DMS79 (cell line): ENCODE measurements around the gene SUPT7L.
"Not testable (repeated sequence)": the region's sequence is repeated elsewhere in the genome, so short reads cannot be mapped to it uniquely, and the experiment has no call there.

Experiments
- DNase-seq: peaks from one replicate; lab custom pipeline; 2025; lab: John Stamatoyannopoulos, UW

Gene SUPT7L

DNA sequence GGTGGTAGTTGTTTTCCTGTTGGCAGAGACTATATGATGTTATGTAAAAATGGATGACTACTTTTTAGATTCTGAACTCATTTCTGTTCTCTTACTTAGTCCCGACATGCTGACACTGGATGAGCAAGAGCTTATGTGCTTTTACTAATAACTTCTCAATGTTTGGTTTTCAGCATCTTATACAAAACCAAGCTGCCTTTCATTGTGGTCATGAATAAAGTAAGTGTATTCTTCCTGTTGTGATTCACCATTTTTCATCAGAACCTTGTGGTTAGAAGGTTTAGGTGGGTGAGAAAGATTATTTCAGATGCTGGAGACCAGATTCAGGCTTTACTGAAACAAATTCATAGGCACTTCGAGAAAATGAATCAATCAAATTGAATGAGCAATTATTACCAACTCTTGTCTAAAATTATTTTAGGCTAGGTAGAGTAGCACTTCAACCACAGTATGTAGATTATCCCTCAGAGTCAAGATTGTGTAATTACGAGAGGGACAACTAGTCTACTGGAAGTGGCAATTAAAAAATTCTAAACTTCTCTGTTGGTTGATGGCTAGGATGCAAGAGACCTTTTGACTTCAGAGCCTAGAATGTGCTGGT lies 25.3 kb downstream of the SUPT7L start:
- DNase-seq, result no peak

DNA sequence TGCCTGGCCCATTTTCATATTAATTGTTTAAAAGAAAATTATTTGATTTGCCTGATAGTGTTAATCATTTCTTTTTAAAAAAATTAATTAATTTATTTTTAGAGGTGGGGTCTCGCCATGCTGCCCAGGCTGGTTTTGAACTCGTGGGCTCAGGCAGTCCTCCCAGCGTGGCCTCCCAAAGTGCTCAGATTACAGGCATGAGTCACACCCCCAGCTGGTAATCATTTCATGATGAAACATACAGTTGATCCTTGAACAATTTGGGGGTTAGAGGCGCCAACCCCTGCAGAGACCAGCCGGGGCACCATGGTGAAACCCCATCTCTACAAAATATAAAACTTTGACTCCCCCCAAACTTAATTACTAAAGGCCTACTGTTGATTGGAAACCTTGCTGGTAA lies 26.6 kb downstream of the SUPT7L start:
- DNase-seq, result no peak

DNA sequence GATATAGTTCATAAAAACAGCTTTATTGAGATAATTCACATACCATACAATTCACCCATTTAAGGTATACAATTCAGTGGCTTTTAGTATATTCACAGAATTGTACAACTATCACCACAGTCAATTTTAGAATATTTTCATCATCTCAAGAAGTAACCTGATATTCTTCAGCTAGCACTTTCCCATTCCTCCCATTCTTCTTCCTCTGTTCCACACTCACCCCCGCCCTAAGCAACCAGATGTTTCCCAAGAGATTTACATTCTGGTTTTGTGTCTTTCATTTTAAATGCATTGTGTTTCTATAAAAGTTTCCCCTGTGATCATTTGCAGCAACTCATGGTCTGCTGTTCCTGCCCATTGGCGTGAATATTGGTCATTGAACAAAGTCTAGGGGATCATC lies 29.1 kb downstream of the SUPT7L start:
- DNase-seq, result no peak

DNA sequence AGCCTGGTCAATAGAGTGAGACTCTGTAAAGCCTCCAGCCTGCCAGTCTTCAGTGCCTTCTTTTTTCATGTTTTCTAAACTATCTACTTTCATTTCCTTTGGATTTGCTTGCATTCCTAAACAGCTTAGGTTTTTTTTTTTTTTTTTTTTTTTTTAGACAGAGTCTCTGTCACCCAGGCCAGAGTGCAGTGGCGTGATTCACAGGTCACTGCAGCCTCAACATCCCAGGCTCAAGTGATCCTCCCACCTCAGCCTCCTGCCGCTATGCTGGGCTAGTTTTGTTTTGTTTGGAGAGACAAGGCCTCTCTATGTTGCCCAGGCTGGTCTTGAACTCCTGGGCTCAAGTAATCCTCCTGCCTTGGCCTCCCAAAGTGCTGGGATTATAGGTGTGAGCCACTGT lies 33.2 kb downstream of the SUPT7L start:
- DNase-seq, result not testable (repeated sequence)

DNA sequence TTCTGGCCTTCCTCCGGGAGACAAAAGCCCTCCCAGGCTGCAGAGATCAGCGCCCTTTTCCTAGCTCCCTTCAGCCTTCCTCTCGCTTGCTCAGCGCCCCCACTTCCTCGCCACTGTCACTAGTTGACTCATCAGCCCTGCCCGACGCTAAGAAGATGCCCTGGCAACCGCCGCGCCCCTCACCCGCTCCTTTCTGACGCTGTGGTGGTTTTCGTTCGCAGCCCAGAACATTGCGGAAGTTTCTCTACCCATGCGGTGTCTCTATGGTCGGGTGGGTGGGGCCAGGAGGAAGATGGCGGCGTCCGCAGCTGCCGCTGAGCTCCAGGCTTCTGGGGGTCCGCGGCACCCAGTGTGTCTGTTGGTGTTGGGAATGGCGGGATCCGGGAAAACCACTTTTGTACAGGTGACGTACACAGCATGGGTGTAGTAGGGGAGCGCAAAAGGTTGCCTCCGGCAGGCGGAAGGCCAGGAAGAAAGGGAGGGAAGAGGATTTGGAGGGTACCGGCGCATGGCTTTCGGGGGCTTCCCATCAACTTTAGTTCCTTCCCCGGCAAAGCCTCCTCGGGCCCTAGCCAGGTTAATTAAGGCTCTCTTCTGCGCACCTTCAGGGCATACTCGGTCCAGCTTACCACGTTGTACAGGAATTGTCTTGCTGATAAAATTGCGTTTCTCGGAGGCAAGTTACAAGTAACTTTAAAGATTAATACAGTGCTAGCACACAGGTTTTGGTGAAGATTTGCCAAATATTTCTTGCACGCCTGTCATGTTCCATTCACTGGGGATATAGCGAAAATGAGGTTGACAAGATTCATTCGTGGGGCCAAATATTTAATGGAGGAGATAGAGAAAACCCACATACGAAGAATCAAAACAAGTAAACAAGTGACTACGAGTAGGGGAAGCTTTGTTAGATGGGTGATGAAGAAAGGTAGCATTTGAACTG lies 34.4 kb downstream of the SUPT7L start, which contains the start of the genes CCDC121 and GPN1:
Gene CCDC121, minus strand, starts transcription at position 246 of the 943 bp plus-strand sequence. CDS start 1,213 bp downstream, outside the sequence.
Gene GPN1, plus strand, starts transcription at position 284 of the 943 bp plus-strand sequence. Its CDS starts 9 bp downstream, at position 293.
- peak; percentile 80 for DNase-seq

DNA sequence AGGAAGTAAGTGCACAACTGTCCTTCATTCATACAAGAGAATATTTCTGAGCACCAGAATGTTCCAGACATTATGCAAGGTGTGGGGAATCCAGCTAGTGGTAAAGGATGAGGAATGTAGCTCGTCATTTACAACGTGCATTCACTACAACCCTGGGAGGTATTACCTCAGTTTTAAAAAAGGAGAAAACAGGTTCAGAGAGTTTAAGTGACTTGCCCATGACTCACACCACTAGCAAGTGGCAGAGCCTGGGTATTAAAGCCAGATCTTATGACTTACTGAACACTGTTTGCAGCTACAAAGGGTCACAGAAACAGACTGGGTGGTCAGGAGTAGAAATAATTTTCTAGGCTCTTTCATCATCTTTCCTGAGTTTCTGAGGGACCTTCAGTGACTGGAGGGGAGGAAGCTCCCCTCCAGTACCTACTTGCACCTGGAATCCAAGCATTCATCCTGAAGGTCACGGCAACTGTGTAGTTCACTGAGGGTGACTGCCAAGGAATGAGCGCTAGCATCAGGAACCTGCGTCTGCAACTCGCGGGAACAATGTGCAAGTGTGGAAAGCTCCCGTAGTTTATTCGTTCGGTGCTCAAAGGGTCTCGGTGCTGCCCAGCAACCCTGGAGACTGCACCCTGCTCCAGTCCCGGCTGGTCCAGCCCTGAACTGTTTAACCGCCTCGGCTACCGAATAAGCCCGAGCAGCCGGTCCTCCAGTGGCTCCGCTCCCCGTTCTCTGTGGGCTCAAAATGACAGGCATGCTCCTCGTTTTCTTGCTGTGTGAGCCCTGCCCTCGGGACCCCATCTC lies 35.2 kb downstream of the SUPT7L start:
- DNase-seq, result no peak

DNA sequence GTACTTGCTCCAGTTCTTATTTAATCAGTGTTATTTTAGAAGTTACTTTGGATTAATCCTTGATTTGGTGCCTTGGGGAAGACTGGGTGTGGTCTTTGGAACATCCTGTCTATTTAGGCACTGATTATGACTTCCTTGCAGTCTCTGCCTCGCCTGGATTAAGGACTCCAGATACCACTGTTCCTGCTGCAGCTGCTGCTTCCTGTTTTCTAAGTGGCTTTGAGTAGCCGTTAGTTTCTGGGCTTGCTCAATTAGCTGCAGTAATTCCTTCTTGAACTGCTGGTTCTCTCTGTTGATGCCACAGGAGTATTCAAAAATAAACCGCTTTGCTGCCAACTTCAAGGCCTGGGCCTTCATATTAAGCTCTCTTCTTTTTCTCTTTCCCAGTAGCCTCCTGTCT lies 36.5 kb downstream of the SUPT7L start:
- DNase-seq, result not testable (repeated sequence)

DNA sequence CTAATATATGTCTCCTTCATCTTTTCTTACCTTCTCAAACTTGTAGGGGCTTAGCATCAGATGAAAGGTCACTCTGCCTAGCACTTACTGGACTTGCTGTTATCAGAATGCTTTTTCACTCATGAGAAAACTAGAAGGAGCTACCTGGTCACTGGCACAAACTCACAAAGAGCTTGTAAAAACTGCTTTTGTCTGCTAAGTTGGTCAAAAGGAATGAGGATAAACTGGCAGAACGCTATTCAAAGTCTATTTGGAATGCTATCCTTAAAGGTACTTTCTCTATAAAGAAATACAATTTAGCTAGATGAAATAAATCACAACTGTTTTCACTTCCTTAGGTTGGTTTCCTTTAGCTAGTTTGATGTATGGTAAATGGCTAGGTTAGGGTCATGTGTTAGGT lies 37.1 kb downstream of the SUPT7L start:
- not testable (repeated sequence) for DNase-seq

DNA sequence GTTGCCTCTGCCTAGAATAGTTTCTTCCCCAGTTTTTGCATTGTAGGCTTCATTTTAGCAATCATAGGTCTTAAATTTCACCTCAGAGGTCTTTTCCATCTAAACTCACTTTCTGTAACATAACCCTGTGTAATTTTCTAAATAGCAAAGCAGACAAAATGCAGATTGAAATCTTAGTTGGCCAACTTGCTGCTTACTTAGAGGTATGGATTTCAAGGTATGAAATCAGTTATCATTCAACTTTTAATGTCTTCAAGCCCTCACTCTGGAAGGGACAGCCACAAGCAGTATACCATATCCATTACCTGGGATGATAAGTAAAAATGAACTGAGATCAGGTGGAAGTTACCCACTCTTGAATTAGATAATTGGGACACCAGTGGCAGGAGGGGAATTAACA lies 38.5 kb downstream of the SUPT7L start:
- no peak for DNase-seq

DNA sequence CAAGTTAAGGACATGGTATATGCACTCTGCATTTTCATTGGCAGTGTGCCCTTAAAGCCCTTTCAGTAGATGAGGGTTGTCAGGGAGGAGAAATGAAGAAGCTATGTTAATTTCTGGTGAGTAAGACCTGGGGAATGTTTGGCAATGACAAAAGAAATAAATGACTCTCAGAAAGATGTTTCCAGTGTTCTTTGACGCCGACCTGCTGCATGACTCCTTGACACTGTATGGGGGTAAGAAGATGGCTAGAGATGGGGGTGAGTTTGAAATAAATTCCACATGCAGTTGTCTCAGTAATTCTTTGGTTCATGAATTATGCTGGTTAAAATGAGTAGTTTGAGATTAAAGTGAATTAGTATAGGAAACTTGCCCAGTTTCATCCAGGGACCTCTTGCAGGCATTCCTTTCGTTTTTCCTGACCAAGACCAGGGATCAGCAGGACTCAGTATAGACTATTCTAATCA lies 40.5 kb downstream of the SUPT7L start:
- no peak for DNase-seq

DNA sequence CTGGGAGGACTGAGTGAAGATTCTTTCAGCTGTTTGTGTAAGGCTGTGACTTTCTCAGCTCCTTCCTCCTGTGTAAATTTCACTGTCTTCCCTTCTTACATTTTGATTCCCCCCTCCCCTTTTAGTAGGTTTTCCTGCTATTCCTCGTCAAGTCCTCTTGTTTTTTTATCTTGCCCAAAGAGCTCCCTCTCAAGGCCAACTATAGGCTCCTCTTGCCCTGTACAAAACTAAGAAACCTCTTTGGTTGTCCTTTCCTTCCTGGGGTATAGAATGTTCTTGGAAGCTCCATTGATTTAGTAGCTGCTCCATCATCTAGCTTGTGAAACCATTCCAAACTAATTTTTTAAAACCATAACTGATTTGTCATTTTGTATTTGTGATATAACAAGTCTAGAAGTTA lies 41.9 kb downstream of the SUPT7L start:
- DNase-seq, result no peak

DNA sequence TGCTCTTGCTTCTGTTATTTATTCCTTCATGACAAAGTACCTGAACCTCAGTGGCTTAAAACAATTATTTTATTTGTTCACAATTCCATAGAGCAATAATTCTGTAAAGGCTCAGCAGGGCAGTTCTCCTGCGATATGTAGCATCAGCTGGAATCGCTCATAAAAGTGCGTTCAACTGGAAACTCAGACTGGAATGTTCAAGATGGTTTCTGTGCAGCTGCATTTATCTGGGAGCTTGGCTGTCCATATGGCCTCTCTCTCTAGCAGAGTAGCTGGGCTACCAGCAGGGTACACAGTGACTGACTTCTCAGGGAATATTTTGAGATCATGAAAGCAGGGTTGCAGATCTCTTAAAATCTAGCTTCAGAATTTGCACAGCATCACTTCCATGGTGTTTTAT lies 48.1 kb downstream of the SUPT7L start:
- DNase-seq, result no peak

DNA sequence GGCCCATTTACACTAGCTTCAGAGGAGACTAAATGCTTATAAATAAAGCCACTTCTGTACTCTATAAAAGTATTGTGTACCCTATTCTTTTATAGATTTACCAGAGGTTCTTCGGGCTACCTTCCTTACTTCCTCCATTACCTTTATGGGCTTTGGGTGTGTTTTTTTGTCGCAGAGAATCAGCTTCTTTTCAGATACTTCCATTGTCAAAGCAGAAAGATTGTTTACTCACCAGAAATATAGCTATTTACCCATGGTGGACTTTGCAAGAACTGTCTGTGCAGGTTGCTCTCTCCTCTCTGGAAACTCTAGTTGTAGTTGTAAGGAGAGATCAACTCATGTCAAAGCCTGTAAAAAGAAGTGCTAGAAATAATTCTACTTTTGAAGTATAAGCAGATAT lies 49.4 kb downstream of the SUPT7L start:
- DNase-seq, result no peak

DNA sequence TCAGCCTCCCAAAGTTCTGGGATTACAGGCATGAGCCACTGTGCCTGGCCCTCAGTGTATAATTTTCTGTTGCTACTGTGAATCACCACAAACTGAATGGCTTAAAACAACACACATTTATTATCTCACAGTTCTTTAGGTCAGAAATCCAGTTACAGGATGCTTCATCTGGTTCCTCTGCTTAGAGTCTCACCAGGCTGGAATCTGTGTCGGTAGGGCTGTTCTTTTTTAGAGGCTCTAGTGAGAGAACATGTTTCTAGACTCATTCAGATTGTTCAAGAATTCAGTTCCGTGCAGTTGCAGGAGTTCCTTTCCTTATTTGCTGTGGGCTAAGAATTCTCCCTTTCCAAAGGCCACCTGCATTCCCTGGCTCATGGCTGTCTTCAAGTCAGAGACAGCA lies 56.8 kb downstream of the SUPT7L start:
- DNase-seq, result no peak
